NCI-H345 treated with DMSO at 0.1 percent for 48 hours (cell line): ENCODE measurements around the gene APLP2.
A peak's percentile ranks its signal among the peaks of the same experiment; 100 is the strongest.
"Not testable (repeated sequence)": the region's sequence is repeated elsewhere in the genome, so short reads cannot be mapped to it uniquely, and the experiment has no call there.

Source experiments
- DNase-seq: peaks from one replicate; lab custom pipeline; 2025; ENCODE audit not compliant: unreplicated experiment; lab: John Stamatoyannopoulos, UW

APLP2 gene

DNA sequence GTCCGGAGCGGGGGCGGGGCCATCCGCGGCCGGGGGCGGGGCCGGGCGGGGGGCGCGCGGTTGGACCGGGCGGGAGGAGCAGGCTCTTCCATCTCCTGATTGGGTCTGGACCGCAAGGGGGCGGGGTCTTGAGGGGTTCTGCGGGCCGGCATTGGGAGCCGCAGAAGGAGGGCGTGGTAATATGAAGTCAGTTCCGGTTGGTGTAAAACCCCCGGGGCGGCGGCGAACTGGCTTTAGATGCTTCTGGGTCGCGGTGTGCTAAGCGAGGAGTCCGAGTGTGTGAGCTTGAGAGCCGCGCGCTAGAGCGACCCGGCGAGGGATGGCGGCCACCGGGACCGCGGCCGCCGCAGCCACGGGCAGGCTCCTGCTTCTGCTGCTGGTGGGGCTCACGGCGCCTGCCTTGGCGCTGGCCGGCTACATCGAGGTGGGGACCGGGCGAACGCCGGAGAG lies at the start of gene APLP2:
Gene APLP2 (plus strand): TSS at position 236 of the 450 bp plus-strand sequence. CDS start 84 bp downstream, at position 320.
- peak; percentile 97 for DNase-seq

DNA sequence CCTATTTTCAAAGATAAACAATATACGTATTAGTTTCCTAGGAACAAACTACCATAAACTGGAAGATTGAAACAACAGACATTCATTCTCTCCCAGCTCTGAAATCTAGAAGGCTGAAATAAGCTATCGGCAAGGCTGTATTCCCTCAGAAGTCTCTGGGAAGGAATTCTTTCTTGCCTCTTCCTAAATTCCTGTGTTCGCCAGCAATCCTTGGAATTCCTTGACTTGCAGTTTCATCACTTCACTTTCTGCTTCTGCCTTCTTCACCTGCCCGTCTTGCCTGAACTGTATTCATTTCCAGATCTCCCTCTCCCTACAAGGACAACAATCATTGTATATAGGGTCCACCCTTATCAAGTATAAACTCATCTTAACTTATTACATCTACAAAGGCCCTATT lies 49.4 kb upstream of the APLP2 start:
- no peak for DNase-seq

DNA sequence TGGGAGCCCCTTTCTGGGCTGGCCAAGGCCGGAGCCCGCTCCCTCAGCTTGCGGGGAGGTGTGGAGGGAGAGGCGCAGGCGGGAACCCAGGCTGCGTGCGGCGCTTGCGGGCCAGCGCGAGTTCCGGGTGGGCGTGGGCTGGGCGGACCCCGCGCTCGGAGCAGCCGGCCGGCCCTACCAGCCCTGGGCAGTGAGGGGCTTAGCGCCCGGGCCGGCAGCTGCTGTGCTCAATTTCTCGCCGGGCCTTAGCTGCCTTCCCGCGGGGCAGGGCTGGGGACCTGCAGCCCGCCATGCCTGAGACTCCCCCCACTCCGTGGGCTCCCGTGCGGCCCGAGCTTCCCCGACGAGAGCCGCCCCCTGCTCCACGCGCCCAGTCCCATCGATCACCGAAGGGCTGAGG lies 48.1 kb upstream of the APLP2 start:
- DNase-seq = not testable (repeated sequence)

DNA sequence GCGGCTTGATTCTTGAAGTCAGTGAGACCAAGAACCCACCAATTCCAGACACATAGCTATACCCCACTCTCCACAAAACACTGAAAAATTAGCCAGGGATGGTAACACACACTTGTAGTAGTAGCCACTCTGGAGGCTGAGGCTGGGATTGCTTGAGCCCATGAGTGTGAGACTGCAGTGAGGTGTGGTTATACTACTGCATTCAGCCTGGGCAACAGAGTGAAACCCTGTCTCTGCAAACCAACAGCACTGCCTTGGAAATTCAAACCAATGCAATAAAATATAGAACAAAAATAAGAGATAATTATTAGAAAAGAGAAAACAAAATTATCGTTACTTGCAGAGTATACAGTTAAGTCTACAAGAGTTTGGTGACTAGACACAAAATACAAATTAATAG lies 46.9 kb upstream of the APLP2 start:
- DNase-seq = no peak

DNA sequence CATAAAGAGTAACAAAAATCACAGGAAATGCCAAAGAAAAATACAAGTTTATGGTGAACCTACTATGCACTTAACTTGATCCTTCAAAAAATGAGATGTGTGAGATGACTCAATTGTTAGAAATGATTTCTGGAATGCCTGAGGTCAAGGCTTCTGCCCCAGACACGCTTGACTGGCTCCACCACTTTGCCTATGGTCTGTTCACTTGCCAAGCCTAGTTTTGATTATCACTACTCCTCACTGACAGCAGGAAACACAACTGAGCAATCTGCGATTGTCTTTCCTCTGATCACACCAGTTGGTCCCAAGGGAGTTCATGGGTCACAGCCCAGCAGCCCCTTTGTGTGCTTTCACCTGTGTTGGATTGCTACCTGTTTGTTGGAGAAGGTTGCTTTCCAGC lies 46.5 kb upstream of the APLP2 start:
- no peak for DNase-seq

DNA sequence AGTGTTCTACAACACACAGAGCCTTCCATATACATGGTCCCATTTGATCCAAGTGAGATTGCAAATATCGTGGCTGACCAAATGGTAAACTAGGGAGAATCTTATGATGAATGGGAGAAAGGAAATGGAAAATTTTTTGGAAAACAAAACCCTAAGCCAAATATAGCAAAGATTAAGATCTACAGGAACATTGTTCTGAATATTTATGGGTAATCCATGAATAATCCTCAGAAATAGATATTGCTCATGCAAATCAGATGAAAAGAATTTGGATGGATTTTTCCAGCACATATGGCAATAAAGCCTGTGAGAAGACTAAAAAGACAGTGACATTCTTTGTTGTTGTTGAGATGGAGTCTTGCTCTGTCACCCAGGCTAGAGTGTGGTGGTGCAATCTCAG lies 45.3 kb upstream of the APLP2 start:
- no peak for DNase-seq

DNA sequence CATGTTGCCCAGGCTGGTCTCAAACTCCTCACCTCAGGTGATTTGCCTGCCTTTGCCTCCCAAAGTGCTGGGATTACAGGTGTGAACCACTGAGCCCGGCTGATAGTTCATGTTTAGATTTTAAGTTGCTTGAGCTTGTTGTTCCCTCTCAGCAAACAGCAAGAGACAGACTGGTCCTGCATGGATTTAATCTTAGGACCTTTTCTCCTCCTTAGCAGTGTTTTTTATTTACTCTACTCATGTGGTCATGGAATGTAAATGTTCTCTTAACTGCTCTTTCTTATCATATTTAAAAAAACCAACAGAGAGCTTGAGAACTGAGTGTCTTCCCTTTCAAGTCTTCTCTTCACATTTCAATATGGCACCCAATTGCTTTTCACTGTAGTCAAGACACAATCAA lies 44.3 kb upstream of the APLP2 start:
- DNase-seq = no peak

DNA sequence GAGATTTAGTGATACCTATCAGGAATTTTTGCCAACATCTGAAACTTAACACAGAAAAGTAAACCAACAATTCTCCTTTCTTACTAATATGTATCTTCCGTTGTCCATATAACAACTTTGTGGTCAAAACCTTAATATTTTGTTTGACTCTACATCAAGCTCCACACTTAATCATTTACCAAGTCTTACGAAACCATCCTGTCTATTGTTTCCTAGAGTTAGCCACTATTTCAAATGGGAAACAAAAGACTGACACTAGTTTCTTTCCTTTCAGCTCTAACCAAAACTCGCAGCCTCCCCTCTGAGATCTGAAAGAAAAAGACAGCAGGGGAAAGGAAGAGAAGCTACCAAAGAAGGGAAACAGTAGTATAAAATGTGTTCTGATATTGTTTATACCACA lies 40.6 kb upstream of the APLP2 start:
- DNase-seq = no peak

DNA sequence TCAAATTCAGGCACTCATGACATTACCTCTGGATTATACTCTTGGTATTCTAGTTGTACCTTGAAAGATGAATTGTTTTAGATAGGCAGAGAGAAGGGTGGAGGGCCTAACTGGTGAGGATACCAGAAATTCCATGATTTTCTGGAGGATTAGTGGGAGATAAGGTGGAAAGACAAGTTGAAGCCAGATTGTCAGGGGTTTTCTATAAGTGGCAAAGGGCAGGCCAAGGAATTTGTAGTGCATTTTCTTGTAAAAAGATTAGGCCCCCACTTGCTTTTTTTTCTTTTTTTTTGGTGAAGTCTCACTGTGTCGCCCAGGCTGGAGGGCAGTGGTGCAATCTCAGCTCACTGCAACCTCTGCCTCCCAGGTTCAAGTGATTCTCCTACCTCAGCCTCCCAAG lies 38.6 kb upstream of the APLP2 start:
- no peak for DNase-seq

DNA sequence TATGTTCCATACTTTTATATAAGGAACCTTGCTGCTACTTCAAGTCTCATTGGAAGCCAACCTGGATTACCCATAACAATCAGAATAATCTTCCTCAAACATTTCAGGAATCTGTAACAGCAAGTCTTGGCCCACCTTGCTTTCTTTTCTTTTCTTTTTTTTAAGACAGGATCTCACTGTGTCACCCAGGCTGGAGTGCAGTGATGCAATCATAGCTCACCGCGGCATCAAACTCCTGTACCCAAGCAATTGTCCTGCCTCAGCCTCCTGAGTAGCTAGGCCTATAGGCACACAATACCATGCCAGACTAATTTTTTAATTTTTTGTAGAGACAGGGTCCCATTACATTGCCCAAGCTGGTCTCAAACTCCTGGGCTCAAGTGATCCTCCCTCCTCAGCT lies 37.7 kb upstream of the APLP2 start:
- DNase-seq = no peak

DNA sequence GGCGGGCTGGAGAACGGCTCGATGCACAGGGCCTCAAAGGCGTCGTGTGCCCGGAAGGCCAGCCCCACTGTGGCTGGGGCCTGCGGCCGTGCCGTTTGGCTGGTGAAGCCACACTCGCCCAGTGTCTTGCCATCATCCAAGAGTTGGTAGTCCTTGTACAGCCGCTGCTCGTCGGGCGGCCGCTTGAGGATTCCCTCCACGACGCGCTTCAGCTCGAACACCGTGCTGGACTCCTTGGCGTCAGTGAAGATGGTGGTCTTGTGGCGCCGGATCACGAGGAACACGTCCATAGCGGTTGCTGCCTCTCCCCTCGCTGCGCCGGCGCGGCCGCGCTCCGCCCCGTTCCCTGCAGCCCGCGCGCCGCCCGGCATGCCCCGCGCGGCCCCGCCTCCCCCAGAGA lies 36.8 kb upstream of the APLP2 start:
- no peak for DNase-seq

DNA sequence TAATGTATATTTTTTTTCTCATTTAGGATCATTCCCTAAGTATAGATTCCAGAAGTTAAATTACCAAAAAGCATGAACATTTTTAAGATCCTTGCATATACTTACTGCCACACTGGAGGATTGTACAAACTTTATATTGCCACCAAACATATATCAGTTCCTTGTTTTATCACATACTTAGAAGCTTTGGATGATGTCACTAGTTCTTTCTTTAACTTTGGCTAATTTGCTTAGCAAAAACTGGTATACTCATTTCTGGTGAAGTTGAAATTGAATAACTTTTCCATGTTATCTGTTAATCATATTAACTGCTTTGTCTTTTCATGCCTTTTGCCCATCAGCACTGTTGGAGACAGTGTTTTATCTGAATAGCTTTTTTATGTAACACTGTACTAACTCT lies 35.5 kb upstream of the APLP2 start:
- DNase-seq = no peak

DNA sequence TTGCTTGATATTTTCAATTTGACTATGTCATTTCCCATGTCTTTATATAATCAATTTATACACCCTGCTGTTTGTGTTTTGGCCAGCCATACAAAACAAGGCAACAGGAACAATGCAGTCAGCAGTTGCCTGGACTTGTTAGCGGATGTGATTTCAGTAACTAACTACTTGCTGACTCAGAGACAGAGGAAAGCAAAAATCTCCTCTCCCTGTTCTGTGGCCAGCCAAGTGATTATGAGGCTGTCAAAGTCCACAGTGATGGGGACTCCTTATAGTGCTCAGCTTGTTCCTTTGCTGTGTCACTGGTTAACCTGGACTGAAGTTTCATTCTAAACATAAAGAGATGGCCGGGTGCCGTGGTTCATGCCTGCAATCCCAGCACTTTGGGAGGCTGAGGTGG lies 32.6 kb upstream of the APLP2 start:
- DNase-seq = no peak

DNA sequence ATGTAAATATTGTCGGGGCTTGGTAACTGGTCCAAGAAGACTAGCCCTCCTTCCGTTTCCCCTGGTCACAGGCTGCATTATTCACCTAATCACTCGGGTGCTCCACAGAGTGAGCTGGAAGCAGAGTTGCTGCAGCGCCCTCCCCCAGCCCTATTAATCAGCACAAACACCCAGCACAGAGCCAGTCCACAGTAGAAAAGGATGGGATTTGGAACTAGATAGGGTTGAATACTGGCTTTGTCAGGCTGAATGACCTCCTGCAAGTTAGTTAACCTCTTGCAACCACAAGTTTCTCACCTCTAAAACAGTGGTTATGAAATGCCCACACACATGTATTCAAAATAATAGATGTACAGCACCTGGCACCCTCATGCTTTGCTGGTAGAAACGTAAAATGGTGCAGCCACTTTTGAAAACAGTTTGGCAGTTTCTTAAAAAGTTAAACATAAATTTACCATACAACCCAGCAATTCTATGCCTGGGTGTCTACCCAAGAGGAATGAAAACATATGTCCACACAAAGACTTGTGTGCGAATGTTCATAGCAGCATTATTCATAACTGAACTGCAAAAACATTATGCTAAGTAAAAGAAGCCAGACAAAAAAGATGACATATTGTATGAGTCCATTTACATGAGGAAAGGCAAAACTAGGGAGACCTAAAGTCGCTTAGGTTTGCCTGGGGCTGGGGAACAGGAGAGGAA lies 31.7 kb upstream of the APLP2 start:
- no peak for DNase-seq

DNA sequence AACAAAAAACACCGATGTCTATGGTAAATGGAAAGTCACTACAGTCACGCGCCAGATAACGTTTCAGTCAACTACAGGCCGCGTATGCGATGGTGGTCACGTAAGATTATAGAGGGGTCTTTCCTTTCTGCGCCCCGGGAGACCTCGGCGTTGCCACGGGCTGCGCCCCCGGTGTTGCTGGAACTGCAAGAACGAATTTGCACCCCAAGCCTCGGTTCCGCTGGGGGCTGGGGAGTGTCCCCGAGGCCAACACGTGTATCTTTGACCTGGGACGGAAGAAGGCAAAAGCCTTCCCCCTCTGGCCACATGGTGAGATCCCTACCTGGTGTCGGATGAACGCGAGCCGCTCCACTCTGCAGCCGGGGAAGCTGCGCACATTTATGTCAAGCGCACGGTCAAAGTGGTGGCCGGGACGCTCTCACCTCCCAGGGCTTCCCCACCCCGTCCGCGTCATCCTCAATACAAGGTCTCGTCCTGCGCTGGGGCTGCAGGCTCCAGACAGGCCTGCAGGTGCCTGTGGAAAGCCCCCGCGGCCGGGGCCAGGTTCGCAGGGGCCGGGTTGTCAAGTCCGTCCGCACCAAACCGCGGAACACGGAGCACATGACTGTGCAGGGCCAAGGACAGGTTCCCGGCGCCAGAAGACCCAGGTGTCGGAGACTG lies 29.3 kb upstream of the APLP2 start:
- DNase-seq = no peak

DNA sequence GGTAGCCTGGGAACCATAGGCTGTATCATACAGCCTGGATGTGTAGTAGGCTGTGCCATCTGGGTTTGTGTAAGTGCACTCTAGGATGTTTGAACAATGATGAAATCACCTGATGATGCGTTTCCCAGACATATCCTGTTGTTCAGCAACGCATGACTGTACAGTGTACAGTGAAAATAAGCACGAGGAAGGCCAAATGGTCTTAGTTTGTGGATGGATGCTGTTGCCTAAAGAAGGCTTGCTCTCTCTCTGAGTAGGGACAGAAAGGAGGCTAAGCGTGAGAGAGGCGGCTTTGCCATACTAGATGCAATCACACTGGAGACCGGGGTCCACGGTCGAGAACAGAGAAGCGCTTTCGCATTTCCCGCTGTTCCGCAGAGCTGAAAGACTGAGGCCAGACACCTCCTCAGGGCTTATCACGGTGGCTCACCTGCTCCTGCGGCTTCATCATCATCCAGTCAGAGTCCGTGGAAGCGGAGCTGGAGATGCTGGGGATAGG lies 27.6 kb upstream of the APLP2 start:
- no peak for DNase-seq

DNA sequence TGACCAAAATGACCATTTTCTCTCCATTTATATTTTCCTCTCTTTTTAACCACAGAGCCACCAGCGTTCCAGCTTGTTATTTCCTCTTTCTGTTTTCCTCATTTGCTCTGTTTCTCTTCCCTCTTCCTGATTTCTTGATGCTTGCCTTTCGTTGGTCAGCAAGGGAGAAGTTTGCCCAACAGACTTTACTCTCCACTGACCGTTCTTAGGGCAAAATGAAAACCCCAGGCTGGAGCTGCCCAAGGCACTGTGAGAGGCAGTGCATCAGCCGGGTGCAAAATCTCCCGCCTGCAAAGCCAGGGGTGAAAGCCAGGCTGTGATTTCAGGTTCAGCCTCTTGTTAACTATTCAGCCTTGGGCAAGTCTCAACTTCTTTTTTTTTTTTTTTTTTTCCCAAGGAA lies 26.1 kb upstream of the APLP2 start:
- DNase-seq = no peak

DNA sequence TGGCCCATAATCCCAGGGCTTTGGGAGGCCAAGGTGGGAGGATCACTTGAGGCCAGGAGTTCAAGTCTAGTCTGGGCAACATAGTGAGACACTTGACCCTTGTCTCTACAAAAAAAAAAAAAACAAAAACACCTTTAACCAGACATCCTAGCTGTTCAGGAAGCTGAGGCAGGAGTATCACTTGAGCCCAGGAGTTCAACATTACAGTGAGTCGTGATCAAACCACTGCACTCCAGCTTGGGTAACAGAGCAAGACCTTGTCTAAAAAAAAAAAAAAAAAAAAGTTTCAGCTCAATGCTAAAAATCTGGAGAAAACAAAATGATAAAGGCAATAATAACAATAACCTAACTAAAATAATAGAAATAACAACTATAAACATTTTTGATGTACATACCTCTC lies 22.6 kb upstream of the APLP2 start:
- DNase-seq = no peak

DNA sequence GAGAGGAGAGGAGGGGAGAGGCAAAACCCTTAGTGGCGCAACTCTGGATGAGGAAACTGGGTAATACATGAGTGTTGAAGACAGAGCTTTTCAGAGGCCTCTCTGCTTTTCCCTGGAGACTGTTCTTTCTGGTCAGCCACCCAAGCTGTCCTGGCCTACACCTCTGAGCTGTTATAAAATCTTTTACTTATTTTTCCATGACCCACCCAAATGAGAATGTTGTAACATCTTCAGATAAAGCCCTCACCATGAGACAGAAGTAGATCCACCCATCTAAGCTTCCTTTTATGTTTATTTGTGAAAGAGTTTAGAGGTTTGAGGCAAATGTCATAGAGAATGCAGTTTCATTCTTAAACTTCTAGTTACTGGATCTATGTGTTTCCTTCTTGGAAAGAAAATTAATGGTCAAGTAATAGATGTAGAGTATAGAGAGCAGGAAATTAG lies 20.3 kb upstream of the APLP2 start:
- no peak for DNase-seq

DNA sequence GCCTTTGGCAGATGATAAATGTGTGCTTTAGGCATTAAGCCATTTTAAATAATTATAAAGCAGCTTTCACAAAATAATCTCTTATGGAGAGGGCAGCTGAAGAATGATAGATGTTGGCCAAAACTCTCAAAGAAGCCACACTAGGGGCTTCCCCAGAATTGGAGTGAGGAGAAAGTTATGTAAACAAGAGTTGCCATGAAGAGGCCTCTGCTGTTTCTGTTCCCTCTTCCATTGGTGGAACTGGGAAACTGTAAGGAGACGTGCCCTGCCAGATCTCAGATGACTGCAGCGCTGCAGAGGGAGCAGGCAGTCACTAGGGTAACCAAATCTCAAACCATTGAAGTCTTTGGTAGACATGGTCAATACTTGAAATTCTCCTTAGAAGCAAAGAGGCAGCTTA lies 19.4 kb upstream of the APLP2 start:
- no peak for DNase-seq

DNA sequence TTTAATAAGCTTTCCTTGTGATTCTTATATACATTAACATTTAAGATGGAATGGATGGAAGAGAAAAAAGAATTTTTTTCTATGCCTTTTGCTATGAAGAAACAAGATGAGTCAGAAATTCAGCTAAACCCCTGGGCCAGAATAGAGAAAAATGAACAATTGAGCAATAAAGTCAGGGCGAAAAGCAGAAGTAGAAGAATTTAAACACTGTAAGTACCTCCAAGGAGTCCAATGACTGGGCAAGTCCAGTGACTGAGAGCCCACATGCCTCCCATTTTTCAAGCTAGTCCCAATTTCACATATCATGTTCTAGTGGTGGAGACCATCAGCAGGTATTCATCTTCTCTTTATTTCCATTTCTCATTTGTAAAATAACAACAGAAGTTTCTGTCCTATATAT lies 18.6 kb upstream of the APLP2 start:
- no peak for DNase-seq

DNA sequence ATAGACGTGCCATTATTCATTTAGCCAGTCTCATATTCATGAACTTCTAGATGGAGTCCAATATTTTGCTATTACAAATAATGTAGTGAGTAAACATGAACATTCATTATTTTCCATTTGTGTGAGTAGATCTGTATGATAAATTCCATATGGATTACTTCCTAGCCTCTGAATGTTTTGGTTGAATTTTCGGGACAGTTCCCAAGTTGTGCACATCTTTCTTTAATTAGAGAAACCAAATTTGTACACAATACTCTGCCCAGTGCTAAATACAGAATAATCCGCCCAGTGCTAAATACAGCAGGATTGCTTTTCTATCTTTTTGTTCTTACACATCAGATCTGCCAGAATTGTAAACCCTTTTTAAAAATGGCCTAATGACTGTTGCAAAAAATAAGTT lies 17.1 kb upstream of the APLP2 start:
- no peak for DNase-seq

DNA sequence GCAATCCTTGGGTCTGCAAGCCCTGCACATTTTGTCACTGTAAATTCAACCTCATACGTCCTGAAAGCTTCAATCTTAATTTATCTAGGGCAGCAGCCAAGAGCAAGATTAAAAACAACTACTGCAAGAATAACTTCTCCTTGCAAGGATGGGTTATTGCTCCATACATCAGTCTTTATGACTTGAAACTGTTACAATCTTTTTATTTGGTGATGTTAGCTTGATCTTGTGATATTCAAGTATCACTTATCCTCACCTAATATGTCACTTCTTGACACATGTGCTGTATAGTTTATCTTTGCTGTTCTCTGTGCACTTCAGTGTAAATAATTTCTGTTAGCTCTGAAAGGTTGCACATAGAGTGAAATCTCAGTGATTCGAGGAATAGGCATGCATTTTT lies 14.7 kb upstream of the APLP2 start:
- no peak for DNase-seq
